GM10847 (cell line): ENCODE measurements around the gene NEAT1.
A peak's percentile ranks its signal among the peaks of the same experiment; 100 is the strongest.

Experiments used
- POLR2A ChIP-seq: IDR thresholded peaks from 2 replicates; pipeline ENCODE4 v1.6.1; 2011; ENCODE audit not compliant: insufficient read length; ENCODE audit errors: extremely low read depth

The NEAT1 gene

DNA sequence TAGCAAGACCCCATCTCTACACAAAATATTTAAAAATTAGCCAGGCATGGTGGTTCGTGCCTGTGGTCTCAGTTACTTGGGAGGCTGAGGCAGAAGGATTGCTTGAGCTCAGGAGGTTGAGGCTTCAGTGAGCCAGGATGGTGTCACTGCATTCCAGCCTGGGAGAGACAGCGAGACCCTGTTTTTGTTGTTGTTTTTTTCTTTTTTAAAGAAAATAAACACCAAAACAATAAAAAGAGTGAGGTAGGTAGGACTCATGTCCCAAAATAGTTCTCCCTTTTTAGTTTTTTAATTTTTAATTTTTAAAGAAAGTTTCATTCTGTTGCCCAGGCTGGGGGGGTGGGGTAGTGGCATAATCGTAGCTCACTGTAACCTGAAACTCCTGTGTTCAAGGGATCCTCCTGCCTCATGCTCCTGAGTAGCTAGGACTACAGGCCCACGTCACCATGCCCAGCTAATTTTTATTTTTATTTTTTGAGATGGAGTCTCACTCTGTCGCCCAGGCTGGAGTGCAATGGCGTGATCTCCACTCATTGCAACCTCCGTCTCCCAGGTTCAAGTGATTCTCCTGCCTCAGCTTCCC, 50.8 kb downstream of the NEAT1 start:
- no peak for TF ChIP-seq POLR2A

DNA sequence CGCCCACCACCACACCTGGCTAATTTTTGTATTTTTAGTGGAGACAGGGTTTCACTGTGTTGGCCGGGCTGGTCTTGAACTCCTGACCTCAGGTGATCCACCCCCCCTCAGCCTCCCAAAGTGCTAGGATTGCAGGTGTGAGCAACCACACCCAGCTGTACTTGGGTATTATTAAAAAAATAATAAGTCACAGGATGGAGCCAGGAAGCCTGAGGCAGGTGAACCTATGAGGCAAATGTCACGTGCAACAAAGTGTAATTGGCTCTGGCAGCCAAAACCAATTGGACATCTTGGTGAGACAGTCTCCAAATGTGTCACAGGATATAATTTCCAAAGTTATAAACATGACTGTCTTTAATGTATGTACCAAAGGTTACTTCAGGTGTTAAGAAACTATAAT, 52.3 kb downstream of the NEAT1 start:
- TF ChIP-seq POLR2A: no peak

DNA sequence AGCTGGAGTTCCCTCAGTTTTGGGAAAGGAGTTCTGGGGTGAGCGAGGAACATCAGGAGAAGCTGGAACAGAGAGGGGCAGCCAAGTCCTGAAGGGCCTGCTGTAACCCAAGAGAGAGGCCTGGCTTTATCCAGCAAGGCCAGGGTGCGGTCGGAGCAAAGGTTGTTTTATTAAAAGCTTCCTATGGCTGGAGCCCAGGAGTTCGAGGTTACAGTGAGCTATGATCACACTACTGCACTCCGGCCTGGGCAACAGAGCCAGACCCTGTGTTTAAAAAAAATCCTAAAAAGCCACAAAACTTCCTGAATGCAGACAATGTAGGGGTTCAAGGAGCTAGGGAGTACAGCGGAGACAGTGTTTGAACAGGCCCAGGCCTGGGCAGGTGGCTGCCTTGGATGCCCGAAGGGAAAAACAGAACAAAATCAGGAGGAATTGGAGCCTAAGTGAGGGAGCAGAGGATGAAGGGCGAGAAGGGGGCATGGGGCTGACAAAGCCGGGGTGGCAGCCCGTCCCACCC, 54.1 kb downstream of the NEAT1 start:
- TF ChIP-seq POLR2A: no peak

DNA sequence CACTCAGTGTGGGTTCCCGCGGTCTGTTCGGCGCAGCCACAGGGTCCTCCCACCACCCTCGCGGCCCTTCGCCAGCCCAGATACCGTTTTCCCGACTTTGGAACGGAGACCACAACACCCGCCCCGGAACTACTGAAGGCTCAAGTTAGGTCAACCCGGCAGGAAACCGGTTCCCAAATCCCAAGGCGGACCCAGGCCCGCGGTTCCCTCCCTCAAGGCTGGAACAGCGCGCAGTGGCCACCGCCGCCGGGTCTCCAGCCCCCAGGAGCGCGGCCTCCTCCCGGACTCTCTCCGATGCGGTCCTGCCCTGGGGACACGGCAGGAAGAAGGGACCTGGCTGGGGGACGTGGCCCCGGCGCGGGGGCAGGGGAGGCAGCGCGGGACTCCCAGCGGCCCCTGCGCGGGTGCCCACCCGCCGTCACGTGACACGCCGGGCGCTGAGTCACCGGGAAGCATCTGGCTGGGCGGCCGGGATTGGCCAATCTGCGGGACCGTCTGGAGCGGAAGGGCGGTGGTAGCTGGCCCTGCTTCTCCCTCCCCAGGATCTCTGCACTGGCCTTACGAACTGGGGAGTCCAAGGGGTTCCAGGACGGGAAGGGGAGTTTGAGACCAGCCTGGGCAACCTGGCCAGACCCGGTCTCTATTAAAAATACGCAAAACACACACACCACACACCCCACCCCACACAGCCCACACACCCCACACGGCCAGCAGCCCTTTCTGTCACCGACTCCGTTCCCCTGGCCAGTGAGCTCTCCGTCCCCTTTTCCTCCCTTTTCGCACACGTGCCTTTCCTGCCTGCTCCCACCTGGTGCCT, 54.8 kb downstream of the NEAT1 start:
- peak; percentile 85 for TF ChIP-seq POLR2A

DNA sequence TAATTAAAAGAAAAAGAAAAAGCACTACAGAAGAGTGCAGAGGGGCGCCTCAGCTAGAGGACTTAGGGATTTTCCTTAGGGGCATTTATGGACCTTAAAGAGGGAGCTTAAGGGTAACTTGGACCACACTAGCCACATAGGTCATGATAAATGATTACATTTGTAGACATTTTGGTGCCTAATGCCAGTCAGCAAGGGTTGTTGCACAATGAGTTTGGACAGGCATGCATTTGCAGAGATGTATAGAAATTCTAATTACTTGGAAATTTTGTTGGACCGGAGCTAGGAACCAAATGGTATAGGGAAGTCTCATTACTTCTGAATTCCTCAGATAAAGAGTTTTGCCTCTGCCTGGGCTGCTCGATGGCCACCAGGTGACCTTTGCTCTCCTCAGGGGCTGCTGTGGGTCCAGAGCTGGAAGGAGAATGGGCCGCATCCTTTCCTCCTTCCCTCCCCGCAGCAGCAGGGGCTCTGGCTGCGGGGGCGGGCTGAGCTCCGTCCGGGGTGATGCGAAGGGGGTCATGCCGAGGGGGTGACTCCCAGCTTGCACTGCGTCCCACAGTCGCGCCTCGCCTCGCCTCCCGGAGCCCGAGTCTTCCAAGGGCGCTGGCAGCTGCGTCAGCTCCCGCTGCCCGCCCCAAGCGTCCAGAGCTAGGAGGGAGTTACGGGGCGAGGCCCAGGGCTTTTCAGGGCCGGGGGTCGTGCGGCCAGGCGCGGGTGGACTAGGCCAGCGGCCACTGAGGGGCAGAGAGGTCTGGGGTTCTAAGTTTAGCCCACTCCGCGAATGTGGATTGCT, 56.0 kb downstream of the NEAT1 start:
- TF ChIP-seq POLR2A: no peak

DNA sequence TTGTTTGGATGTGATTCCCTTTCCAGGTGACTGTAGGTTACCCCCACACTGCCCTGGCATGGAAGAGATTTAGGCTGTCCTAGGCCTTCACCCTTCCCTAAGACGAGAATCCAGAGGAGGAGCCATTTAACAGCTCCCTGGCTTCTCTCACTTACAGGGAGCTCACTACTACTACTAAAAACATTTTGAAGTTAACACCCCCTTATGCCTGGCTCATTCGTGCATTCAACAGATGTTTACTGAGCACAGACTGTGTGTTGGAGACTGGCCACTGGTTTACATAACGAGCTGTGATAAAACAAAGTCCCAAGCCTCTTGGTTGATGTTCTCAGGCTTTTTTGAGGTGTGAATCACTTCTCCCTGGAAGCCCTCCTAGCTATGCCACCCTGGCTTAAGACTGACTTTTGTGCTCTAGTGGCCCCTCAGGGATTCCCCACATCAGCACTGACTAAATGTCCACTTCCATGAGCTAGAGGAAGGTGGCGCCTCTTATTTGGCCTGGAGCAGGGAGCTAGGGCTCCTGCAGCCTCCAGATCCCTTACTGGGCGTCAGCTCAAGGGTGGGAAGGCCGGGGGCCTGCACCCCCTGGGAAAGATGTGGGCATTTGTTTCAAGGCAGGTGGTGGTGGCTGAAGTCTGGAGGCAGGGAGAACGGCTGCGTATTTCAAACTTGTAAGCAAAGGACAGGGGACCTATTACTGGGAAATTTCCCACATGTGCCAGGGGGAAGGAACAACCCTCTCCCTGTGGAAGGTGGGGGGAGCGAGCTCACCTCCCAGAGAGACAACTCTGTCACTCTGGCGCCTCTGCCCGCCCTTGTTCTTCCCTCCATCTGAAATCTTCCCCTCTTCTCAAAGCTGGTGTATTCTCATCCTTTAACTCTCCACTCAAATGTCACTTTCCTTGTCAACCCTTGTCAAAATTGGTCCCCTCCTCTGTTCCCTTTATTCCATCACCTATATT, 56.9 kb downstream of the NEAT1 start:
- TF ChIP-seq POLR2A: no peak

DNA sequence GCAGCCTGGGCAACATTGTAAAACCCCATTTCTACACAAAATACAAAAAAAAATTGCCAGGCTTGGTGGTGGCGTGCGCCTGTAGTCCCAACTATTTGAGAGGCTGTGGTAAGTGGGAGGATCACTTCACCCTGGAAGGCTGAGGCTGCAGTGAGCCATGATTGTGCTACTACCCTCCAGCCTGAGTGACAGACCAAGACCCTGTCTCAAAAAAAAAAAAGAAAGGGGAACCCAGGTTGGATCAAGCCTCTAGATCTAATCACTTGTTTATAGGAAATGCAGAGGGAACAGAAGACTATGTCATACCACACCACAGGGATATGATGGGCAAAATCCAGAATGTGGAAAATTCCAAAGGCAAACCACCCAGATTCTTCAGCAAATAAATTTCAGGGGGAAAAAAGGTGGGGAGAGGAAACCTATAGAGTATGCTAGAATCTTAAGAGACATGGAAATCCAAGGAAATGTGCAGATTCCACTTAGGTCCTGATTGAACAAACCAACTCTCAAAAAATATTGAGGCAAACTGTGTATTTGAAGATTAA, 59.8 kb downstream of the NEAT1 start:
- TF ChIP-seq POLR2A: no peak

DNA sequence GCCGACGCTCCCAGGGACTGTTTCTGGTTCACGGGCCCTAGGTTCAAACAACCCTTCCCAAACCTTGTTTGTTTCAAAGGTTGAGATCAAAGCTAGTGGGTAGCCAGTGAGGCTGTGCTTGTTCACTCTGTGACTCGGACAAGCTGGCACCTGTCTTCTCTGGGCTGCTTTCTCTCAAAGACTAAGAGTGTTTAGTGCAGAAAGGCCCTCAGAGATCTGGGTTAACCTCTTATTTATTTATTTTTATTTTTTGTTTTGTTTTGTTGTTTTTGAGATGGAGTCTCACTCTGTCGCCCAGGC, 63.3 kb downstream of the NEAT1 start:
- TF ChIP-seq POLR2A: no peak

DNA sequence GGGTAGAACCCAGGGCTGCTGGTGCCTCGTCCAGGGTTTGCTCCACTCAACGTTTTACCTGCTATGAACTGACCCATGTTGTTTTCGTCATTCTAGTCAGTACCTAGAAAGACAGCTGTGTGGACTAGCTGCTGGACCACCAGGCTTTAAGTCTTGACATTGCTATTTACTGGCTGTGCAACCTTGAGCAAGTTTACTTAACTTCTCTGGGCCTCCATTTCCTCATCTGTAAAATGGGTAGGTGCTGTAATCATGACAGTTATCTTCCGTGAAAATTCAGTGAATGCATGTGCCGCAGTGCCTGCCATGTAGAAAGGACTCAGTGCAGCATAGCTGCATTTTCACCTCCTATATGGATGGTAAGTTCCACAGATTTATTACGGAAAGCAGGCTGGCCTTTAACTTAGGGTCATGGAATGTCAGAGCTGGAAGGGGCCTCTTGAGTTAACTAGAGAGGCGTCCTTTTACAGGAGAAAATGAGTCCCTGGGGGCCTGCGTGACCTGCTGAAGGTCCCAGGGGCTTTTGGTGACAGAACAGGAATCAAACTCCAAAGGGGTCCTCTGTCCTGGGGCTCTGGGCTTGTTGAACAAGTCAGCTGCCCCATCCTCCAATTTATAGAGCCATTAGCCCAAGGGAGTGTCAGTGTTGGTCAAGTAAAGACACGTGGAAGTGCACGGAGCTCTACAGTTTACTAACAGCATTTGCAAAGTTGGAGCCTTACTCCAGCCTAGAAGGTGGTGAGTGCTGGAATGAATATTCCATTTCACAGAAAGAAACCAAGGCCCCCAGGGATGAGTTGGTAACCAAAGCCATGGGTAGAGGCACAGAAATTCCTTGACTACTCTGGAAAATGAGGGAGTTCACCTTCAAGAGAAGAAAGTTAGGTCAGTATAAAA, 64.2 kb downstream of the NEAT1 start:
- TF ChIP-seq POLR2A: no peak

DNA sequence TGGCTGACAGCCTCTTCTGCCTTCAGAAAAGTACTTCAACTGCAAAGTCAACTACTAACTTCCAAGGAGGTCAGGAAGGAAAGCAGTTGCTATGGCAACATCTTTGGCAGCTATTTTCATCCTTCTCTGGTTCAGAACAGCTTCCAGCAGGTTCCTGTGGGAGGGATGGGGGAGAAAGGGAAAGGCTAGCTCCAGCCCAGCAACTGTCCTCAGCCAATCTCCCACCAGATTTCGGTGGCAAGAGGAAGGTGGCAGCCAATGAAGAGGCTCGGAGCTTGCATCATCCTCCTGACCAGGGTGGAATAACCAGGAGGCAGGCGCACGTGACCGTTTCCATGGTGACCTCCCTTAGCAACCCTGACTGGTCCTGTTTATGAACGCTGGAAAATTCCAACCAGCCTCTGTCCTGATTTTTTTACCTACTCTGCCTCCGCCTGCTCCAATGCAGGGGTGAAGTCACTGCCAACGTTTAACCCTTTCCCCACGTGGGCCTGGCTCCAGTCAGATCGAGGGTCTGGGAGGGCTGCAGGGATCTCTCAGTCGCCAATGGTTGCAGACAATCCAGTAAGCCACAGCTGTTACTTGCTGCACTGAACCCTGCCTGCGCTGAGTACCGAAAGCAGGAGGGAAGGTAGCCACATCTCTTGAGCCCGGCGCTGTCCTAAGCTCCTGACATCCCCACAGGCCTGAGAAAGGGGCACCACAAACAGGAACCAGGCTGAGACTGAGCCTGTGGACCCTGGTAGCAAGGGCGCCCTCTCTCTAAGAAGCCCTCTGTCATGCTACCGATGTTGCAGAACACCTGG, 65.1 kb downstream of the NEAT1 start:
- no peak for TF ChIP-seq POLR2A

DNA sequence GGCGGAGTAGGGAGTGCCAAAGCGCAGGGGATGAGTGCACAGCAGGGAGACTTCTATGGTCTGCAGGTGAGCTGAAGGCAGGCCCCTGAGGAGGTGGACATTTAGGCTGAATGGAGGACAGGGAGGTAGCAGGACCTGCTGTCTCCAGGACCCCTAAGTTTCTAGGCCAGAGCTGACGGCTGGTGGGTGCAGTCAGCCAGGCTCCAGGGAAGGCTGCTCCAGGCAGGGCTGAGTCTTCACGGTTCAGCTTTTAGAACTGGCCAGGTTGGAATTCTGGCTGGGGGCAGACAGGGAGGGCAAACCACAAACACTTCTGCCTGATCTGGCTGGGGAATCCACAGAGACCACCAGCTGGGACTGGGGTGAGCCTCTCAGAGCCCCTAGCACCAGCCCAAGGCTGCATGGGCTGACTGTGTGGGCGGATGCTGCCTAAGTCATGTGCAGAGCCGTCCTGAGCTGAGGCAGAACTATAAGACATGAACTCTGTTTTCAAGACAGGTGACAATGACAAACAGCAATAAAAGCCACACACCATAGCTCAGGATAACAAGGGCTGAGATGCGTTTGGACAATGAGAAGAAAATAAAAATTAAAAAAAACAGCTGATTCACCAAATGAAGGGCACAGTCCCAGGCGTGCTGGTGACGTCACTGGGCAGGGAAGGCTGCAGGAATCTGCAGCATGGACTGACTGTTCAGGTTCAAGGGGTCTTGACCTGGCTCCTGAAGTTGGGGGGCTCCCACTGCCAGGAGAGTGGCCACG, 65.9 kb downstream of the NEAT1 start:
- no peak for TF ChIP-seq POLR2A

DNA sequence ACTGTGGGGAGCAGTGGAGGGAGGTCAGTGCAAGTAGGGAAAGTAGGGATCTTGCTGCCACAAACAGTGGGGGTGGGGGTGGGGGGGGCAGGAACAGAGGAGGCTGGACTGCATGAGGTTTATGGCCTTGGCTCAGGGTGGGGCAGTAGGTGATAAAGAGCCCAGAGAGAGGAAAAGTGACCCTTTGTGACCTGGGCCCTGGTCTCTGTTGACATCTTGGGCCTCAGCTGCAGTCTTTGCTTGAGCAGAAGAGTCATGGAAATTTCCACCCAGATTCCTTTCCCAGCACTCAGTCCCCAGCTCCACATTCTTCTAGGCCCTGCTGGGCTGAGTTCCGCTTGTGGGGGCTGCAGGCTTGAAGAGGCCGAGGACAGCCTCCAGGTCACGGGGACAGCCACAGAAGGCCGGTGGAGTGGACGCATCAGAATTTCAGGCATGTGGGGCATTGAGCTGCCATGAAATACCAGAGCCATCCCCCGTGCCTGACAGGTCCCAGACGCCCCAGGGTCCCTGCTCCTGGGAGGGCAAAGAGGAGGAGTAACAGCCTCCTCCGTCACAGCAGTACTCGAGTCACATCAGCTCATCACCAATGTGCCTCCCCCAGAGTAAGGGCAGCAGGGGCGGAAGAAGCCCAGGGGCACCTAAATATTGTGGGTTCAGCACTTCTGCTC, 66.6 kb downstream of the NEAT1 start:
- no peak for TF ChIP-seq POLR2A
